BLaER1 treated with 17β-estradiol and CSF1 and Interleukin-3, amounts not matched to agents 10 nM and 100 nM (cell line): ENCODE results near the gene CRISPLD2.

Experiments
- H3K27ac ChIP-seq, 11 experiments: shearing (Covaris generic); formaldehyde crosslinking; 2 replicates each; pipeline ENCODE4 v1.8.1; 2022
- H3K27me3 ChIP-seq, 11 experiments: shearing (Covaris generic); formaldehyde crosslinking; 2 replicates each; pipeline ENCODE4 v1.8.1; 2022
- H3K36me3 ChIP-seq, 11 experiments: shearing (Covaris generic); formaldehyde crosslinking; 2 replicates each; pipeline ENCODE4 v1.8.1; 2022
- H3K4me1 ChIP-seq, 10 experiments: shearing (Covaris generic); formaldehyde crosslinking; 2 replicates each; pipeline ENCODE4 v1.8.1; 2022
- H3K4me2 ChIP-seq, 11 experiments: shearing (Covaris generic); formaldehyde crosslinking; 2 replicates each; pipeline ENCODE4 v1.8.1; 2022
- H3K4me3 ChIP-seq, 10 experiments: shearing (Covaris generic); formaldehyde crosslinking; 2 replicates each; pipeline ENCODE4 v1.8.1; 2022
- H3K9ac ChIP-seq, 11 experiments: shearing (Covaris generic); formaldehyde crosslinking; 2 replicates each; pipeline ENCODE4 v1.8.1; 2022
- H3K9me3 ChIP-seq, 11 experiments: shearing (Covaris generic); formaldehyde crosslinking; replicated peaks in 1 of 11; 2 replicates each; pipeline ENCODE4 v1.8.1; 2022
- H4K20me1 ChIP-seq, 11 experiments: shearing (Covaris generic); formaldehyde crosslinking; 2 replicates each; pipeline ENCODE4 v1.8.1; 2022
- Cebpa-rat ChIP-seq, 11 experiments: shearing (Covaris generic); IDR thresholded peaks; 2 replicates each; pipeline ENCODE4 v1.8.1; 2022

The CRISPLD2 gene

GRCh38 chr16:84949772-84950436, 130.1 kb downstream of the CRISPLD2 start:
- Histone ChIP-seq H3K9me3 (no peaks in the 10 kb centered on the region), H3K36me3 (no peaks in the 10 kb centered on the region), H3K4me2 (peak overlapping the region in 8 of 11 experiments; percentile 65 to 93 (median 82); a peak in 11 of 22 replicates), H3K9ac (no peak overlapping the region), H3K27ac (no peak overlapping the region), H3K4me1 (peaks cover 32 to 49% (median 42%) of the 10 kb centered on the region in 10 experiments), H3K4me3 (no peak overlapping the region), H3K27me3 (peaks cover 0 to 17% (median 3%) of the 10 kb centered on the region in 11 experiments; a peak in 5 of 22 replicates), H4K20me1 (peaks cover 0 to 25% (median 0%) of the 10 kb centered on the region in 11 experiments; a peak in 4 of 22 replicates)
- TF ChIP-seq Cebpa-rat (IDR thresholded peaks at IDR 0.05), result no peak

GRCh38 chr16:84950906-84951305, 131.1 kb downstream of the CRISPLD2 start:
- Histone ChIP-seq H3K9me3 (no peaks in the 10 kb centered on the region), H3K9ac (no peak overlapping the region), H3K27me3 (peaks cover 0 to 17% (median 3%) of the 10 kb centered on the region in 11 experiments; a peak in 5 of 22 replicates), H3K4me2 (no peak overlapping the region), H3K36me3 (no peaks in the 10 kb centered on the region), H3K4me3 (no peak overlapping the region), H4K20me1 (peaks cover 0 to 25% (median 0%) of the 10 kb centered on the region in 11 experiments; a peak in 4 of 22 replicates), H3K27ac (no peak overlapping the region), H3K4me1 (peaks cover 32 to 49% (median 42%) of the 10 kb centered on the region in 10 experiments)
- no peak for TF ChIP-seq Cebpa-rat (IDR thresholded peaks at IDR 0.05)

- no peak for TF ChIP-seq Cebpa-rat (IDR thresholded peaks at IDR 0.05)
- Histone ChIP-seq H3K27ac (no peak overlapping the region), H3K27me3 (peaks cover 0 to 17% (median 3%) of the 10 kb centered on the region in 11 experiments; a peak in 4 of 22 replicates), H3K4me2 (peak overlapping the region in 9 of 11 experiments; percentile 1 to 67 (median 48); a peak in 12 of 22 replicates), H4K20me1 (peaks cover 0 to 23% (median 0%) of the 10 kb centered on the region in 11 experiments; a peak in 4 of 22 replicates), H3K36me3 (no peaks in the 10 kb centered on the region), H3K4me3 (no peak overlapping the region), H3K4me1 (peaks cover 21 to 38% (median 32%) of the 10 kb centered on the region in 10 experiments), H3K9me3 (no peaks in the 10 kb centered on the region), H3K9ac (peak overlapping the region in 2 of 11 experiments; percentile 11 to 31; a peak in 1 of 22 replicates)
Observed at GRCh38 chr16:84952335-84953189, 132.8 kb downstream of the CRISPLD2 start.

- Histone ChIP-seq H3K4me3 (no peak overlapping the region), H3K4me2 (peak overlapping the region in 9 of 11 experiments; percentile 1 to 67 (median 48); a peak in 12 of 22 replicates), H3K9ac (peak overlapping the region in 2 of 11 experiments; percentile 11 to 31; a peak in 2 of 22 replicates), H3K4me1 (peaks cover 14 to 31% (median 25%) of the 10 kb centered on the region in 10 experiments), H3K9me3 (no peaks in the 10 kb centered on the region), H3K36me3 (no peaks in the 10 kb centered on the region), H3K27ac (no peak overlapping the region), H3K27me3 (peaks cover 0 to 16% (median 3%) of the 10 kb centered on the region in 11 experiments; a peak in 4 of 22 replicates), H4K20me1 (peaks cover 0 to 16% (median 0%) of the 10 kb centered on the region in 11 experiments; a peak in 4 of 22 replicates)
- TF ChIP-seq Cebpa-rat (IDR thresholded peaks at IDR 0.05), result no peak
Observed at GRCh38 chr16:84953190-84953746, 133.5 kb downstream of the CRISPLD2 start.

- H3K27ac ChIP-seq, result no peak overlapping the region
- H3K4me2 ChIP-seq, result no peak overlapping the region
- H4K20me1 ChIP-seq, result peaks cover 0 to 25% (median 0%) of the 10 kb centered on the region in 11 experiments; a peak in 8 of 22 replicates
- peaks cover 0 to 13% (median 7%) of the 10 kb centered on the region in 11 experiments; a peak in 9 of 22 replicates for H3K27me3 ChIP-seq
- H3K36me3 ChIP-seq, result no peaks in the 10 kb centered on the region
- H3K9ac ChIP-seq, result no peak overlapping the region
- H3K4me3 ChIP-seq, result no peak overlapping the region
- no peak for TF ChIP-seq Cebpa-rat (IDR thresholded peaks at IDR 0.05)
- no peaks in the 10 kb centered on the region for H3K9me3 ChIP-seq
- peaks cover 21 to 37% (median 27%) of the 10 kb centered on the region in 10 experiments for H3K4me1 ChIP-seq
Observed at GRCh38 chr16:84955427-84955826, 135.6 kb downstream of the CRISPLD2 start.

- Histone ChIP-seq H3K4me2 (no peak overlapping the region), H4K20me1 (peaks cover 0 to 17% (median 0%) of the 10 kb centered on the region in 11 experiments; a peak in 9 of 22 replicates), H3K9me3 (no peaks in the 10 kb centered on the region), H3K27ac (no peak overlapping the region), H3K4me3 (no peak overlapping the region), H3K4me1 (peaks cover 28 to 44% (median 35%) of the 10 kb centered on the region in 10 experiments), H3K9ac (no peak overlapping the region), H3K36me3 (no peaks in the 10 kb centered on the region), H3K27me3 (peaks cover 0 to 26% (median 7%) of the 10 kb centered on the region in 11 experiments; a peak in 11 of 22 replicates)
- TF ChIP-seq Cebpa-rat (IDR thresholded peaks at IDR 0.05), result no peak
Observed at GRCh38 chr16:84957192-84957591, 137.4 kb downstream of the CRISPLD2 start.

GRCh38 chr16:84957792-84958191, 138.0 kb downstream of the CRISPLD2 start:
- Histone ChIP-seq H3K9me3 (no peaks in the 10 kb centered on the region), H3K4me3 (no peak overlapping the region), H3K4me2 (no peak overlapping the region), H3K4me1 (peaks cover 27 to 38% (median 33%) of the 10 kb centered on the region in 10 experiments), H3K36me3 (no peaks in the 10 kb centered on the region), H4K20me1 (peaks cover 0 to 14% (median 0%) of the 10 kb centered on the region in 11 experiments; a peak in 9 of 22 replicates), H3K9ac (no peak overlapping the region), H3K27ac (no peak overlapping the region), H3K27me3 (peaks cover 0 to 26% (median 7%) of the 10 kb centered on the region in 11 experiments; a peak in 11 of 22 replicates)
- no peak for TF ChIP-seq Cebpa-rat (IDR thresholded peaks at IDR 0.05)
